Spleen (tissue), 11 donors: Measurements from ENCODE around the gene JCAD. TPM values are rescaled to one million over a fixed set of nuclear protein-coding genes. Genes with fewer than 3 reads are reported as not detected.

Experiments used
- DNase-seq: peaks from one replicate; pipeline ENCODE4 v3.0.0-alpha.2; 2020
- H3K27ac ChIP-seq, 8 donors: fragments of 200-600 bp; sonication (generic) in 7 of 8; 1 replicate in 4 of 8; 2 replicates in 4 of 8; pipeline versions ENCODE4 v1.5.0 to v1.8.0; 2016 to 2021; ENCODE audit warnings: inconsistent platforms in 4 of 8, mild to moderate bottlenecking in 4 of 8, moderate library complexity in 1 of 8
- H3K27me3 ChIP-seq, 7 donors: fragments of 200-600 bp; sonication (generic) in 6 of 7; replicated peaks in 1 of 7; 1 replicate in 4 of 7; 2 replicates in 3 of 7; pipeline versions ENCODE4 v1.5.0 to v1.8.0; 2016 to 2021; ENCODE audit warnings: inconsistent platforms in 3 of 7, mild to moderate bottlenecking in 1 of 7
- H3K36me3 ChIP-seq, 6 donors: fragments of 200-600 bp; sonication (generic) in 5 of 6; 1 replicate in 4 of 6; 2 replicates in 2 of 6; pipeline versions ENCODE4 v1.5.0 to v1.8.0; 2016 to 2021; ENCODE audit warnings: inconsistent platforms in 2 of 6
- H3K4me1 ChIP-seq, 6 donors: fragments of 200-600 bp; sonication (generic) in 5 of 6; 1 replicate in 3 of 6; 2 replicates in 3 of 6; pipeline versions ENCODE4 v1.5.0 to v1.8.0; 2016 to 2021; ENCODE audit warnings: inconsistent platforms in 3 of 6
- H3K4me3 ChIP-seq, 8 donors: fragments of 200-600 bp; sonication (generic) in 7 of 8; 1 replicate in 4 of 8; 2 replicates in 4 of 8; pipeline versions ENCODE4 v1.5.0 to v1.8.0; 2016 to 2021; ENCODE audit warnings: inconsistent platforms in 4 of 8, mild to moderate bottlenecking in 4 of 8, moderate library complexity in 2 of 8
- H3K9me3 ChIP-seq, 8 donors: fragments of 200-600 bp; sonication (generic) in 7 of 8; 1 replicate in 4 of 8; 2 replicates in 4 of 8; pipeline versions ENCODE4 v1.5.0 to v1.8.0; 2016 to 2021; ENCODE audit warnings: inconsistent platforms in 4 of 8
- POLR2A ChIP-seq, 3 donors: fragments of 450-650 bp; IDR thresholded peaks; one replicate each; pipeline ENCODE4 v1.5.1; 2017; ENCODE audit warnings: antibody characterized with exemption in 3 of 3, mild to moderate bottlenecking in 1 of 3
- POLR2AphosphoS5 ChIP-seq, 3 donors: sonication (generic); formaldehyde crosslinking; IDR thresholded peaks; one replicate each; pipeline ENCODE4 v1.5.1; 2017; ENCODE audit warnings: antibody characterized with exemption in 3 of 3
- WGBS, 5 donors: extraction: QIAGEN DNeasy Blood & Tissue Kit in 3 of 5; methylation state at CpG; one replicate each; pipeline versions ENCODE4 v1.1.5 to v1.1.7; 2013 to 2018; 5-methylcytosine and 5-hydroxymethylcytosine counted together
- intact Hi-C: fragments of 100-400 bp; cut with DNase I; formaldehyde crosslinking; loops from one replicate; pipeline ENCODE4 v1.15.0; 2023; ENCODE audit warnings: low total_unique reads
- polyA plus RNA-seq, 3 donors: library from polyadenylated mRNA; stranded (reverse); fragments of 200-250 nt; gene quantifications; one replicate each; pipeline ENCODE4 v1.2.1, GENCODE V29; 2013
- total RNA-seq, 7 donors: library from RNA; depleted of rRNA in 3 of 7; stranded (reverse); fragments of >200 nt in 3 of 7; fragmentation: NEBNext Ultra II Directional in 4 of 7; extraction: Animal tissue kit (Norgen Biotek cat#: 25700) in 4 of 7; gene quantifications; one replicate each; pipeline versions ENCODE4 v1.1.0 to v1.2.1, GENCODE V29; 2016 to 2021
- TF ChIP-seq, protein P1 (sequence below), 11 experiments: fragments of 200-600 bp in 7 of 11; fragments of 450-650 bp in 4 of 11; sonication (generic) in 4 of 11; IDR thresholded peaks in 8 of 11; conservative IDR thresholded peaks in 3 of 11; 1 replicate in 7 of 11; 2 replicates in 4 of 11; pipeline versions ENCODE4 v1.4.0 to v1.8.0; 2016 to 2021; ENCODE audit warnings: antibody characterized with exemption in 11 of 11, inconsistent platforms in 4 of 11, mild to moderate bottlenecking in 1 of 11
- donor health status: healthy with polysubstance abuse.
- donor health status: DM: no; HTN: no; CAD: no; lungs with moderate emphysema.
- donor health status: DM: no; HTN: no; CAD: no.
- donor health status: Bipolar disorder and iron deficiency.
- donor health status: healthy.
- donor health status: DM: no; HTN: no; CAD: no.
- donor health status: DM: yes; HTN: yes; CAD: no.

The JCAD gene
- total and polyA plus RNA-seq, 10 donors, result 0.26 to 5.2 (median 1.8) TPM

DNA sequence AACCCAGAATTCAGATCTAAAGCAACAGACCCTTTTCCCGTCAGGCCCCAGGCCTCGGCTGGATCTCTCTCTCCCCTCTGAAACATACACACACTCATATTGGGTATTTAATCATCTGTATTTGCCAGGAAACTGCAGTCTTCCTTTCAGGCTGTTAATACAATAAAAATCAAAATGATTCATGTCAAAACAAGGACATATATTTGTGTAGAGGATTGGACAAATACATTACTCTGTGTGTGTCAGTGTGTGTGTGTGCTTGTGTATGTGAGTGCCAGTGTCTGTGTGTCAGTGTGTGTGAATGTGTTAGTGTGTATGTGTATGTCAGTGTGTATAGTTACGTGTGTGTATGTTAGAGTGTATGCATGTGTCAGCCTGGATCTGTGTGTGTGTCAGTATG, 90.8 kb downstream of the JCAD start:
- 64 to 85% (median 66%) methylated on average over 3 of the region's 3 CpGs for WGBS, 5 donors
- Histone ChIP-seq H3K27me3 (no peaks in the 10 kb centered on the region), H3K9me3 (no peaks in the 10 kb centered on the region), H3K4me1 (no peaks in the 10 kb centered on the region), H3K4me3 (no peak overlapping the region), H3K27ac (peak overlapping the region in 1 of 8 donors; percentile 22), H3K36me3 (no peaks in the 10 kb centered on the region)
- no peak for DNase-seq
- intact Hi-C loops, result no loop called here
- no peak for TF ChIP-seq POLR2A (IDR thresholded peaks at IDR 0.05)
- no peak for TF ChIP-seq POLR2AphosphoS5 (IDR thresholded peaks at IDR 0.05)
- TF ChIP-seq, protein P1, sequence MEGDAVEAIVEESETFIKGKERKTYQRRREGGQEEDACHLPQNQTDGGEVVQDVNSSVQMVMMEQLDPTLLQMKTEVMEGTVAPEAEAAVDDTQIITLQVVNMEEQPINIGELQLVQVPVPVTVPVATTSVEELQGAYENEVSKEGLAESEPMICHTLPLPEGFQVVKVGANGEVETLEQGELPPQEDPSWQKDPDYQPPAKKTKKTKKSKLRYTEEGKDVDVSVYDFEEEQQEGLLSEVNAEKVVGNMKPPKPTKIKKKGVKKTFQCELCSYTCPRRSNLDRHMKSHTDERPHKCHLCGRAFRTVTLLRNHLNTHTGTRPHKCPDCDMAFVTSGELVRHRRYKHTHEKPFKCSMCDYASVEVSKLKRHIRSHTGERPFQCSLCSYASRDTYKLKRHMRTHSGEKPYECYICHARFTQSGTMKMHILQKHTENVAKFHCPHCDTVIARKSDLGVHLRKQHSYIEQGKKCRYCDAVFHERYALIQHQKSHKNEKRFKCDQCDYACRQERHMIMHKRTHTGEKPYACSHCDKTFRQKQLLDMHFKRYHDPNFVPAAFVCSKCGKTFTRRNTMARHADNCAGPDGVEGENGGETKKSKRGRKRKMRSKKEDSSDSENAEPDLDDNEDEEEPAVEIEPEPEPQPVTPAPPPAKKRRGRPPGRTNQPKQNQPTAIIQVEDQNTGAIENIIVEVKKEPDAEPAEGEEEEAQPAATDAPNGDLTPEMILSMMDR (IDR thresholded peaks at IDR 0.05 in 8 of 11, conservative IDR thresholded peaks at IDR 0.05 in 3 of 11), result no peak

DNA sequence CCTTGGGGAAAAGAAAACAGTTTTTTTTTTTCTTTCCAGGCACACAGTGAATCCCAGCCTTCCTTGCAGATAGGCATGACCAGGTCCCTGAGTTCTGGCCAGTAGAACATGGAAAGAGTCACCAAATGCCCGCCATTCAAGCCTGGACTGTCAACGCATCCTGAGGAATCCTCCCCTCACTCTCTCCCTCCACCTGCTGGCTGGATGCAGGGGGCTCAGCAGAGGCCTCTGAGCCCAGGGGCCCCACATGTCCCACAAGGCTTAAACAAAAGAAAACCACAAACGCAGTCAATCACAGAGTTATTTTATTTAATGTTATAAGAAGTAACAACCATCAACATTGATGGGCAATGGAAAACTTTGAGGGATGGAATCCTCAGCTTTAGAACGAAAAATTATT, 93.1 kb downstream of the JCAD start:
- intact Hi-C loops, result no loop called here
- 89 to 94% (median 91%) methylated on average over 4 of the region's 4 CpGs for WGBS, 5 donors
- DNase-seq, result no peak
- Histone ChIP-seq H3K27me3 (no peaks in the 10 kb centered on the region), H3K27ac (no peak overlapping the region), H3K4me3 (no peak overlapping the region), H3K4me1 (no peaks in the 10 kb centered on the region), H3K36me3 (no peaks in the 10 kb centered on the region), H3K9me3 (no peaks in the 10 kb centered on the region)
- no peak for TF ChIP-seq POLR2A (IDR thresholded peaks at IDR 0.05)
- TF ChIP-seq, protein P1 (IDR thresholded peaks at IDR 0.05 in 8 of 11, conservative IDR thresholded peaks at IDR 0.05 in 3 of 11), result no peak
- no peak for TF ChIP-seq POLR2AphosphoS5 (IDR thresholded peaks at IDR 0.05)
